HL-60/S4 (cell line): Measurements from ENCODE around the gene WNT5B.
"Not testable (repeated sequence)": the region's sequence is repeated elsewhere in the genome, so short reads cannot be mapped to it uniquely, and the experiment has no call there.

Experiments
- in situ Hi-C: fragments of 300-500 bp; cut with MboI; formaldehyde crosslinking; loops from 2 replicates; pipeline ENCODE4 v1.14.3; 2022; ENCODE audit warnings: low sequenced_read_pairs

Gene WNT5B

DNA sequence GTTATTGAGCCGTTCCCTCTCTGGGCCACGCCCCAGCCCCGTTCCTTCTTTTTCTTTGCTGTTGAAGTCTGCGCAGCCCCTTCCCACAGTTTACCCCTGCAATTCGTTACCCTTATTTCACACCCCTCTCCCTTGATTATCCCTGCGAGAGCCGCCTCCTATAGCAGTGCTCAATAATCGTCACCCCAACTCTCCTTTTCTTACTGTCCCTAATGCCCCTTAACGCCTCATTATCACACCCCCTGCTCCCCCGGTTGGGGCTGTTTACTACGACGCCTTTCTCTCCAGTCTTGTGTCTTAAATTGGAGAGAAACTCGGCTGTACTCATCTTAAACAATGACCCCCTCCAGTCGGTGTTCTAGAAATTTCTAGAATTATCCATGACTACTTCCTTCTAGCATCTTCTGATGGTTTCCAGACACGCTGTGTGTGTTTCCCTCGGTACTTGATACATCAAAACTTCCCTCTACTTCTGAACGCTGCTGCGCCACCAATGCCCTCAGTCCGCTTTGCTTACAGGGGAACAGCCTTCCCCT lies 33.9 kb upstream of the WNT5B start:
- in situ Hi-C loops: loop anchor here (25.0 kb wide), 2 partner anchors 783 to 1033 kb away; no protein-coding TSS in a partner anchor

DNA sequence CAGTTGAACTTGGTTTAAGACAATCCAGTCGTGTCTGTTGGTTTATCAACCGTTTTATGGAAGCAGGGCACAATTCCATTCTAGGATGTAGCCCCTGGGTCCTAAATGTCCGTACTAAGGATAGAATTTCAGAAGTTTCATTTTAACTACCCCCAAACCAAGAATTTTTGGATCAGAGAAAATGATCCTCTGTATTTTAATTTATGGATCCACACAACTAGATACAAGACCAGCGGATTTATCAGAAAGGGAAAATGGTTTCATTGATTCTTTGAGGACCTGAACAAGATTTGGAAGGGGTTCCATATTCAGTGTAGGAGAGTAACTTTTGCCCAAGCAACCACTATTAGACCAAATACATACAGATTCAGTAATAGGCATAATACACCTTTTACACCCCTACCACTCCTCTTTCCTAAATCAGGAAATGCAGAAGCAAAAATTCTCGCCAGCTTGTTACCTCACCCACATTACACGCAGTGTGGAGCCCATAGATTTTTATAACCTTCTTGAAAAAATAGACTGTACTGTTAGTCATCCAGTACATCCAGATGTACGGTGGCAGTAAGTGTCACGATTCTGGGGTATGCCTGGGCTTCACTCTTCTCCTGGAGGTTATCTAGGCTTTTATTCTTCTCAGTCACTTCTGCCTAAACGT lies 33.2 kb upstream of the WNT5B start:
- in situ Hi-C loops: loop anchor here (25.0 kb wide), 2 partner anchors 784 to 1034 kb away; no protein-coding TSS in a partner anchor

DNA sequence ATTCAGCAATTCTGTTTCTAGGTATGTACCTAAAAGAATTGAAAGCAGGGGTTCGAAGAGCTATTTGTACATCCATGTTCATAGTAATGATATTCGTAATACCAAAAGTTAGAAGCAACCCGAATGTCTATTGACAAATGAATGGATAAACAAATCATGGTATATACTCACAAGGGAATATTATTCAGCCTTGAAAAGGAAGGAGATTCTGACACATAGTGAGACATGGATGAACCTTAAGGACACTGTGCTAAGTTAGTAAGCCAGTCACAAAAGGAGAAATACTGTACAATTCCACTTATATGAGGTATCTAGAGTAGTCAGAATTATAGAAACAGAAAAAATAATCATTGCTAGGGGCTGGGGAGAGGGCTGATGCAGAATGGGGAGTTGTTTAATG lies 30.3 kb upstream of the WNT5B start:
- in situ Hi-C loops: loop anchor here (25.0 kb wide), 2 partner anchors 786 to 1036 kb away; no protein-coding TSS in a partner anchor

DNA sequence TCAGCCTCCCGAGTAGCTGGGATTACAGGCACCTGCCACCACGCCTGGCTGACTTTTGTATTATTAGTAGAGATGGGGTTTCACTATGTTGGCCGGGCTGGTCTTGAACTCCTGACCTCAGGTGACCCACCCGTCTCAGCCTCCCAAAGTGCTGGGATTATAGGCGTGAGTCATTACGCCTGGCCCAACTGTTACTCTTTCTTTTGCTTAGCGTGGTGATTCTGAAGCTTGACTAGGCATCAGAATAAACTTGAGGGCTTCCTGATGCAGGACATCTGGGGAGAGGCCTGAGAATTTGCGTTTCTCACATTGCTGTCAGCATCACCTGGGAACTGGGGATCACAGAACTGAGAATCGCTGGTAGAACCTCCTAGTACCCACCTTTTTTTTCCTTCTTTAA lies 26.3 kb upstream of the WNT5B start:
- in situ Hi-C loops: not testable (repeated sequence)

DNA sequence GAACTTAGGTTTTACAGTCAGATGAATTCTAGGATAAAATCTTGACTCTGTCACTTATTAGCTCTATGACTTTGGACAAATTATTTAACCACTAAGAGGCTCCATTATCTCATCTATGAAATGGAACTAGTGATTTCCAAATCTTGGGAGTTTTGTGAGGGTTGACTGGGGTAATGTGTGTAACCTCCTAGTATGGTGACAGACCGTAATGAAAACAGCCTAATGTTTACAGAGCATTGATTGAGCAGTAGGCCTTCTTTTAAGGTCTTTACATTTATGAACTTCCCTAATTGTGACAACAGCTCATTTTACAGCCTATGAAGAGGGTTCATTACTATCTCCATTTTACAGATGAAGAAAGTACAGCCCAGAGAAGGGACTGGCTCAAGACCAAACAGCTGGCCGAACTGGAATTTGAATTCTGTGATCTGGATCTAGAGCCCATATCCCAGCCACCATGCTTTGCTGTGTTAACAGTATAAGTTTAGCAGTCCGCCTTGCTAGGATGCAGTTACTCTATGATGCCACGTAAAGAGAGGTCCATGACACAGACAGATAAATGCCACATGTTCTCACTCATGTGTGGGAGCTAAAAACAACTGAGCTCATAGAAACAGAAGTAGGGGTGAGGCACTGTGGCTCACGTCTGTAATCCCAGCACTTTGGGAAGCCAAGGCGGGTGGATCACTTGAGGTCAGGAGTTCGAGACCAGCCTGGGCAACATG lies 25.6 kb upstream of the WNT5B start:
- in situ Hi-C loops: no loop called here

DNA sequence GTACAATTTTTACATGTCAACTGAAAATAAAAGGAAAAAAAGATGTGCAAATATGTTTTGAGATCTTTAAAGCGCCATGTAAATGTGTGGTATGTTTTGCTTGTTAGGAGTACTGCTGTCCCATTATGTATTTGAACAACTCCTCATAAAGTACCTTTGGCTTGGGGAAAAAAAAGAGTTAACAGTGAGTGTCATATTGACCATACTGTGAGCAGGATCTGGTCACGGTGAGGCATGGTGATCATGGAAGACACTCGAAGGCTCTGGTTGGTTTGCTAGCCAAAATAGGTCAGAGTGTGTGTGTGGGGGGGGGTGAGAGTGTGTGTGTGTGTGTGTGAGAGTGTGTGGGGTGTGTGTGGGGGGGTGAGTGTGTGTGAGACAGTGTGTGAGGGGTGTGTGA lies 24.6 kb upstream of the WNT5B start:
- in situ Hi-C loops: no loop called here

DNA sequence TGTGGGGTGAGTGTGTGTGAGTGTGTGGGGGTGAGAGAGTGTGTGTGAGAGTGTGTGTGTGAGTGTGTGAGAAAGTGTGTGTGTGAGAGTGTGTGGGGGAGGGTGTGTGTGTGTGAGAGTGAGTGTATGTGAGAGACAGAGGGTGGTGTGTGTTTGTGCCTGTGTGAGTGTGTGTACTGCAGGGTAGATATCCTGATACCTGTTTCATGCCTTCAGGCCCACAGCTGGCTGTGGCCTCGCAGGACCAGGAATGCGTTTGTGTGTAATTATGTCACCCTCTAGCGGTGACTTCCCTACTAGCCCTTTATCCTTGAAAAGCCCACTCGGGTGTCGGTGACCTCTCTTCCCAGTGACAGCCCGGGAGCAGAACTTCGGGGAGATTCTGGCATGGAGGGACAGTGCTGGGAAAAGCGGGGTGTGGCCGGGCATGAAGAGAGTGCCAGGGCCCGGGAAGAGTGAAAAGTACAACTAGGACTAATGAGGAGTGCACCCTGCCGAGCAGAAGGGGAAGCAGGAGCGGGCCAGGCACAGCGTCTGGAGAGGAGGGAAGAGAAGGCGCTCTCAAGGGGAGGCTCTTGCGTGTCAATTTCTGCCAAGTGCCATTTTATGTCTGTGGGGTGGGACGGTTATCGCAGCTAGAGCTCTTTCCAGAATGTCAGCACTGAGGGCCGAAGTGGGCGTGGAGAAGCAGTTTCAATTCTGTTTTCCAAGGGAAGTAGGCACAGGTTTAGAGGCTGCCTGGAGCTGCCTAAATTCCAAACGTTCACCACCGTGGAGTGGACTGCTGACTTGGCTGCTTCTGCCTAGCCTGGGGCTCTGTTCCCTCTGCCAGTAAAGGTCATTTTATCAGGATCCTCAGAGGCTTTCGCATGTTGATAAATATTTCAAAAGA lies 23.7 kb upstream of the WNT5B start:
- in situ Hi-C loops: no loop called here

DNA sequence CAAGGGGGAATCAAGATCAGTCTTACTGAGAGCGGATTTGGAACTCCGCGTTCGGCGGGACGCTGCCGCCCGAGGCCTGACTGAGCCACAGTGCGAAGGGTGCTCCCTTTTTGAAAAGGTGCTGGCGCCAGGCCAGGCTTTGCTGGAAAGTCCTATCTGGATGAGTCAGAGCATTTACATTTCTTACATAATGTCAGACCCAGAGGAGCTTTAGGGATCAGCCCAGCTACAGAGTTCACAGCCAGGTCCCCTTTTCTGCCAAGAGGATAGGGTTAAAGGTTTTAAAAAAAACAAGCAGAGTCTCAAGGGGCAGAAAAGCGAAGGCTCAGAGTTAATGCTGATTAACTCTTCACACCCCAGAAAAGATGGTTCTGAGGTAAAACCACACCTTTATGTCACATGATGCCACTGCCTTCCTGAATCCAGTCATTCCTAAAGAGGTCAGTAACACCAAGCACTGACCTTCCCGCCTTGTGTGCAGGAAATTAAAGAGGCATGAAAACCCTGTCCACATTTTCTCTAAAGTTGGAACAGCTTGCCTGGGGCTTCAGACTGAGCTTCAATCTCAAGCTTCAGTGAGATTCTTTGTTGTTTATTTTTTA lies 22.9 kb upstream of the WNT5B start:
- in situ Hi-C loops: no loop called here

DNA sequence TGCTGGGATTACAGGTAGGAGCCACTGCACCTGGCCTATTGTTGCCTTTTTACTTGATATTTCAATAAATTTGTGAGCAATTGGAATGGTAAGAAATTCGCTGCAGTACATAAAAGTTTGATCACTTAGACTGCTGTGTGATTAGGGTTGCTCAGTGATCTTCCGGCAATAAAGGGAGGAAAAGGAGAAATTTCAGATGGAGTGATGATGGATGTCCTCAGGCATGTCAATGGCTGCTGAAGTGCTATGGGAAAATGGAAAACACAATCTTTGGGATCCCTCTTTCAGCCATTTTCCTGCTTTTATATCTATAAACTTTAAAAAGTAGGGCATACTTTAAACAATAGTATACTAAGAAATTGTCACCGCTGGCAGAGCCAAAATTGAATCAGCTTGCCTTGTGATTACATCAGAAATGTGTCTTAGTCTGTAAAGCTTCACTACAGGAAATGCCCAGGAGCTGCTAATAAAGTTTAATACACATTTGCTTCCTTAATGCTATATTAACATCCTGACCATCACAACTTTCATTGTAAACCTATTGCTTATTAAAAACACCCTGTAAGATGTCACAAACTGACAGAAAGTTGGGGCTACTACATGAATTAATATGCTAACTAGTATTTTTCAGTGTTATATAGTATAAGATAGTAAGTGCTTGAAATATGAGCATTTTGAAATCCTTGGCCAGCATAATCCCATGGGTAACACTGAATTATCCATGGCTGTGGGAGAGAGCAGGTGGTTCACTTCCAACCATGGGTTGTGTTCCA lies 20.9 kb upstream of the WNT5B start:
- in situ Hi-C loops: no loop called here

DNA sequence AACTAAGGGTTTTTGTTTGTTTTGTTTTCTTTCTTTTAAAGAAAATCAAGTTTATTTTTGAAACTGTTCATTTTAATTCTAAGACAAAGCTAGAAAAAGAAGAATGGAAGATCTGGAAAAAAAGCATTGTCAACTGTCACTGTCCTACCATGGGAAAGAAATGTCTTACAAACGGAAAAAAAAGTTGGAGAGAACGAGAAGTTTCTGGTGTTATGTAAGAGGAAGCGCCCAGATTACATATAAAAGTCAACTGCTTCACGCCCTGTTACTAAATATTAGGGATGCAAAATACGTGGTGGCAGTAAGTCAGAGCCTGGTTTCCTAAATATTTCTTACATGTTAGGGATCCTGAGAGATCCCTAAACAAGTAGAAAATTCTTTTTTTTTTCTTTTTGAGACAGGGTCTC lies 20.3 kb upstream of the WNT5B start:
- in situ Hi-C loops: no loop called here

DNA sequence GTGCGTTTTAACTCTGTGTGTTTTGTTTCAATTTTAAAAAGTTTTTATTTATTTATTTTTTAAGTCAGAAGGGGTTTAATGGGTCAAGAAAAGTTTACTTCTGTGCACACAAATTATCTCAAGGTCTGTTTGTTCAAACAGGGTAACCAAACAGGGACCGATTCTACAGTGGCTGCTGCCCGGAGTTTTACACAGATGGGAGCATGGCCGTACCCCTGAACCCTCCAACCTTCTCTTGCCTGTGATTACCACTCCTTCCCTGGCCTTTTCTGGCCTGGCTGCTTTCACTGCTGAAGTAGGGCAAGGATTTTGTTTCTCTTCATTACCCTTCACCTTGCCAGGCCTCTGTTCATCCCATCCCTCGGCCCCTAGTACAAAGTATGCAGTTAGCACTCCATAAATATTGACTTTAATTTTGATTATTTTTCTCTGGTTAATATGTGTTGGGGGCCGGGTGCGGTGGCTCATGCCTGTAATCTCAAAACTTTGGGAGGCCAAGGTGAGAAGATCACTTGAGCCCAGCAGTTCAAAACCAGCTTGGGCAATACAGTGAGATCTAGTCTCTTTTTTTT lies 18.9 kb upstream of the WNT5B start:
- in situ Hi-C loops: no loop called here

DNA sequence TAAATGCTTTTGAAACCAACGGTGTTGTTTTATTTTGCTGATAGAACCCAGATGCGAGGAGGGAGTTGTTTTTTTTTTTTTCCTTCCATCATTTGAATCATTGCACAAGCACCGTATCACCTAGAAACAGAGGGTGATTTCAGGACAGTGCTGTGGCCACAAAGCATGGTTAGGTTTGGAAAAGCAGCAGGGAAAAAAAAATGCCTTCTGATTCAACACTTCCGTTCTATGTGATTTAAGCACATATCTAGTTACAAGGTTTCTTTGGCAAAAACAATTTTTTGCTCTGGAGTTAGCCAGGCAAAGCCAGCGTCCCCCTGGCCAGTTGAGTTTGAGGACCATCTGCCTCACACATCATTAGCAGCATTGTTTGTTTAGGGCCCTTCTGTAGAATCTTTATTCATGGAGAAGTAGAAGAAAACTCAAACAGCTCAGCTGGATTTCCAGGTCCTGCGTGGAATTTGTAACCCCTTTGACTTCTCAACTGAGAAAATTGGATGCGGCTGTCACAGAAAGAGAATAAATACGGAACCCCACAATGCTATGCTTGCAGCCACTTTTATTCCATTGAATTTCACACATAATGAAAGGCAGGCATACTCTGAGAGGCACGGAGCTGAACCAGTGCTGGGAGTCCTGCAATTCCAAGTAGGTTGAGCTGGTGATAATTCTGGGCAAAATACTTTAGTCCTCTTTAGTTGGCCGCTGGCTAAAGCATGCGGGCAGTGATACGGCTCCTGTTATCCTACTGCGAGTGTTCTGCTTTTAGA lies 17.0 kb upstream of the WNT5B start:
- in situ Hi-C loops: no loop called here

DNA sequence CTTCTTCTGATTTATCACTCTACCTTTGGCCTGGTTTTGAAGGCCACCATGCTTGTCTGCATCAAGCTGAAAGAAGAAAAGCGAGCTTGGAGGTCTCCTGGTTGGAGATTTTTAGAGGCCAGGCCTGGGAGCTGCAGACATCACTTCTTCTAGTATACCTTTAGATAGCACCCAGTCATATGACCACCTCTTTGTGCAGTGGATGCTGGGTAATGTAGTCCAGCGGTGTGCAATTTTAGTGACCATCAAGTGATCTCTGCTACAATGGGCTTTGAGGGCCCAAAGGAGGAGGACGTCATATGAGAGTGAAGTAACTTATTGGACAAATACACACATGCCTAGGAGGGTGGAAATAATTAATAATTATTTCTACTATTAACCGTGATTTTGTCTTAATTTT lies 15.2 kb upstream of the WNT5B start:
- in situ Hi-C loops: no loop called here

DNA sequence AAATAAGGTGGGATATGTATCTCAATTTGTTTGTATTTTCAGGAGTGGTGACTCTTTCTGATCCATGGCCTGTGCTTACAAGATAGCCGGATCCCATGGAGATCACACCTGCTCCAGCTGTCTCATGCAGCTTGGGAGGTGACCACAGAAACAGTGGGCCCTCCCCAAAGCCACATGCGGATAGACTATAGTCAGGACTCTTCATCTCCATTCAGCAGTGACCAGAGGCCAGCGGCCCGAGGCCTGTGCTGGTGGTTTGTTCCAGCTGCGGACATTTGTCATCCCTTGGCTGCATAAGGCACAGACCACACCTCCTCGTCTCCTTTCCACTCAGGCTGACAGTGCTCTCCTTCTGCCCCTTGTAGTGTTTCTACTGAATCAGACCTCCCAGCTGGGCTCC lies 14.7 kb upstream of the WNT5B start:
- in situ Hi-C loops: no loop called here

DNA sequence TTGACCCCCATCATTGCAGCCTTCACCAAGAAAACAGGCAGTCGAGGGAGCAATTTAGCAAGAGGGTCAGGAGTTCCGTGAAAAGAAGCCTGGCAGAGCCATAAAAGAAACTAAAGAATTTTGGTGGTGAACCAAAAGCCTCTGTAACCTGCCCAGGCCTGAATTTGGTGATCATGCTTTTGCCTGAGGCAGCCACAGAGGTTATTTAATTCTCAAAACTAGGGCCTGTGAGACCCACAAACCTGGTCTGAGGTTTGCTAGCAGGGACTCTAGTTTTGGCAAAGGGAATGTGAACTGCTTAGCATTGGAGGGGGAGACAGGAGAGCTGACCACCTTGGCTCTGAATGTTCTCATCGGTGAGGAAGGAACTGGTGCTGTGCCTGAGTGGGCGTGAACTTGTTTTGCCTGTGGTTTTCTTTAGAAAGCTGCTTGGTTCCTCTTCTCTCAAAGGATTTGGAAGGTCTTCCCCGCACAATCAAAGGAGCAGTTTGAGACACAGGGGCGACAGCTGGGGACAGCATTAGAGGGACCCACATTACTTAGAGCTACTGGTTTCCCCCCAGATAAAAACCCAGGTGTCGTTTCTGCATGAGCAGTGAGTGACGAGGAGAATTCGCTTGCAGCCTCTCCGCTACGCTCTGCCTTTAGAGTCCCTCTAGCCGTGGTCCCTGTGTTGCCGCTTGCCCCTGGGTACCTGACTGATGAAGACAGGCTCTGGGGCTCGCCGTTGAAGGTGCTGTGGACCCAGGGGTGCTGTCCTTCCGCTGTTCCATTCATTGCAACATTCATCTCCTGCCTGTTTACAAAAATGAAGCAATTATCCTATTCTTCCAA lies 12.6 kb upstream of the WNT5B start:
- in situ Hi-C loops: no loop called here

DNA sequence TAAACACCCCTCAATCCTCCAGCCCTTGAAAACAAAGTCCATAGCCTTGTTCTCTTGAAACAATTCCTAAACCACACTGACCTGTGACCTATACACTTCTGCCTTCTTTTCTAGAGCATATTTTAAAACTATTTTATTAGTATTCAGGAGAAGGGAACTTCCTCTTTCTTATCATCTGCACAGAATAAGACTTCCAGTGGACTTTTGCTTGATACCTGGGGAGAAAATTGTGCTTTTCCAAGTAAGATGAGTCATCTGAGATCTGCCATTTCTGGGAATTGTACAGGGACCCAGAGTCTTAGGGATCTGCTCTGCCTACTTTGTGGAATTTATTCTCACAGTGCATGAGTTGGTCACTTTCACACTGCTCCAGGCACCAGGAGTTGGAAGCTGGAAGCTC lies 10.5 kb upstream of the WNT5B start:
- in situ Hi-C loops: no loop called here

DNA sequence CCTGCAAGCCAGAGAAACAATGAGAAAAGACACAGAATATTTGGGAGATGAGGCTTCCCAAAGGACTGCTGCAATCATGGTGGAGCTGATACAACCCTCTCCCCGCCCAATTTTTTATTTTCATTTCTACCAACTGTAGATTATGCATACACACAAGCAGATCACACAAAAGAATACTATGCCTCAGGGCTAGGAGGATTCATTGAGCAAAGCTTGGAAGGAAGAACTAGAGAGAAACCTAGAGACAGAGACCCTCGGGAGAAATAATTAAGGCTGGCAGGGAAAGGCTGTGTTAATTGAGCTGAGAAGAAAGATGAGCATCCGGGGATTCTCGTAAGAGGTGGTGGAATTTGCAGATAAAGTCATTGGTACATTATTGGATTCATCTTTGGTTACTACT lies 9.9 kb upstream of the WNT5B start:
- in situ Hi-C loops: no loop called here

DNA sequence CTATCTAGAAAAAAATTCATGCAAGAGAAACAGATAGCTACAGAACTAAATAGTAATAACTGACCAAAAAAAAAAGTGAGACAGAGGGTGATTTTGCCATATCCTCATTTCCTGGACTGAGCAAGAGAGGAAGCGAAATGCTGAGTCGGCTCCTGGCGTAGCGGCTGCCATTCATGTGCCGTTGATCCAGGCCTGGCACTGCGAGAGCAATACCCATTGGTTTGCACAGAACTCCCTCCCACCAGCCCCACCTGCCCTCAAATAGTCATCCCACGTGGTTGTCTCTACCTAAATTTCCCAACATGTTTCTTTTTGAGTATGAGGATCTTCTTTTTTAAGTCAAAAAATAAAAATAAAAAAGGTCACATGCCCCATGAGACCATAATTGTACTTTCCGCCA lies 9.4 kb upstream of the WNT5B start:
- in situ Hi-C loops: no loop called here
